Motor neuron (in vitro differentiated cells): ENCODE data around the gene CACNA1E. TPM values are rescaled to one million over a fixed set of nuclear protein-coding genes. Genes with fewer than 3 reads are reported as not detected.
"Not testable (repeated sequence)": the region's sequence is repeated elsewhere in the genome, so short reads cannot be mapped to it uniquely, and the experiment has no call there.

ENCODE experiments used
- ATAC-seq, 8 experiments: fragments of 200-7000 bp; cut with Tn5 transposase; replicated peaks in 6 of 8; 2 replicates each; pipeline ENCODE4 v1.8.0; 2021; ENCODE audit warnings: mild to moderate bottlenecking in 8 of 8, moderate library complexity in 8 of 8
- H3K27ac ChIP-seq, 2 donors: fragments of 250-450 bp; sonication (Bioruptor Pico); 2 replicates each; pipeline ENCODE4 v1.9.0; 2021; ENCODE audit warnings: antibody characterized with exemption in 2 of 2, mild to moderate bottlenecking in 2 of 2, moderate library complexity in 1 of 2
- H3K4me1 ChIP-seq, 2 donors: fragments of 250-450 bp; sonication (Bioruptor Pico); replicated peaks in 1 of 2; 2 replicates each; pipeline ENCODE4 v1.6.1; 2021; ENCODE audit warnings: antibody characterized with exemption in 2 of 2, mild to moderate bottlenecking in 2 of 2, moderate library complexity in 1 of 2
- H3K4me3 ChIP-seq, 5 donors: fragments of 250-450 bp; sonication (Bioruptor Pico); 2 replicates each; pipeline ENCODE4 v1.9.0; 2021; ENCODE audit warnings: antibody characterized with exemption in 5 of 5, mild to moderate bottlenecking in 5 of 5, moderate library complexity in 4 of 5
- WGBS, 10 experiments: fragments of 450-650 bp; shearing (Covaris generic); methylation state at CpG; one replicate each; pipeline ENCODE4 v1.0.0; 2022; 5-methylcytosine and 5-hydroxymethylcytosine counted together
- in situ Hi-C, 9 experiments: fragments of 400-800 bp; cut with MboI; loops; one replicate each; pipeline ENCODE4 v1.15.0; 2021; ENCODE audit warnings: low sequenced_read_pairs in 9 of 9, low pct_unique_long_range_greater_than_20kb in 2 of 9; ENCODE audit not compliant: unreplicated experiment in 9 of 9
- total RNA-seq, 8 experiments: library from RNA; unstranded; fragments of 300-600 nt; gene quantifications; 2 replicates each; pipeline versions ENCODE4 v1.2.3 to v1.2.4, GENCODE V29; 2022

The CACNA1E gene
- total RNA-seq, 8 experiments from 2014 or later = 0.10 to 19.4 (median 6.8) TPM

DNA sequence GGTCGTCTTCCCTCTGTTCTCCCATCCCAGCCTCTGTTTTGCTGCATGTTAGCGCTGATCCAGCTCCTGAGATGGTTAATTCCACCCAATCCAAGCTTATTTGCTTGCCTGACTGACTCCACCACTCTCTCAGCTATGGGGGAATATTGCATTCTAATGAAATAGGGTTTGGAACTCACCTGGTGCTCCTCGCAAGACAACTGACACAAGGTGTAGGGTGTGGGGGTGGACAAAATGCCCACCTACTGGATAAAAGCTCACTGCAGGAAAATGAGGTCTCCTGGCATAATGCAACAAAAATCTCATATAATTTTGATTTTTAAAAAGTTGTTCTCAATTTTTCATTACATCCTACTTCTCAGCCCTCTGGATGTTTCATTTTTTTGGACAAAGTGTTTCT is 319.1 kb downstream of the CACNA1E start:
- WGBS, 10 experiments = 22 to 100% (median 88%) methylated on average over 1 to 3 of the region's 3 CpGs; no CpG with 5 or more reads in 3 of the 10 experiments
- H3K4me3 ChIP-seq = no peak overlapping the region
- in situ Hi-C loops = no loop called here
- no peak overlapping the region for H3K27ac ChIP-seq
- H3K4me1 ChIP-seq = no peaks in the 10 kb centered on the region
- ATAC-seq = no peak

DNA sequence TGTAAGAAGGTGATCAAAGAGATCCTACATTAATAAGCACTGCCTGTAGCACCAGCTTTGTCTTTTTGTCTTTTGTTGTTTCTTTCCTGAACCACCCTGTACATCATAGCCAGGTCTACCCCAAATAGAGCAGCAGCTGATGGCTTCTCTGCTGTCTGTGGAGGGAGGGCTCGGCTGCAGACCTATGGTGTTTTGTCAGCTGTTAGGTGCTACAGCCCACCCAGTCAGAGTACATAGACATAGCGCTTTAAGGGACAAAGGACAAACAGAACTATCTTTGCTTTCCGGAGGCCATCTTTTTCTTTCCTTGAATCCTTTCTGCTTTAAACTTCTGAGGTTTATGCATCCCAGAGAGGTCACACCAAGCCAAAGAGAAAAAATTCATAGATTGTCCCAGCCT is 320.1 kb downstream of the CACNA1E start:
- Histone ChIP-seq H3K4me1 (no peaks in the 10 kb centered on the region), H3K4me3 (no peak overlapping the region), H3K27ac (no peak overlapping the region)
- in situ Hi-C loops = no loop called here
- 33 to 100% (median 74%) methylated on average over 2 to 3 of the region's 3 CpGs; no CpG with 5 or more reads in 2 of the 10 experiments for WGBS, 10 experiments
- ATAC-seq = no peak

DNA sequence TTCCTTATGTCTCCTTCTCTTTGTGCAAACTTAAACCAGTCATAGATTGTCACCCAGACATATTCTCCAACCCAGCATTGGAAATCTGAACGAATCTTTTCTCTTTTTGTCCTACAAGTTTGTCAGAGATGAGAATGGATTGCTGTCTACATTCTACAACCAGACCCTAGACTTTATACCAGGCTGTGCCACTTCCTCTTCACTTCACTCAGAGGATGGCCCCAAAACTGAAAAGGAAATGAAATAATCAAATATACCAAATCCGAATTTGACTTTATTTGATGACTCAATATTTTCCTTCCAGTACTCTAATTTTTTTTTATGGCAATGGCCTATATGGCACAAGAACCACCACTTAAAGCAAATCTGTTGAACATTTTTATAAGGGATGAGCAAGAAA is 321.7 kb downstream of the CACNA1E start:
- in situ Hi-C loops = no loop called here
- no peak overlapping the region for H3K4me3 ChIP-seq
- 0 to 100% (median 60%) methylated on average over 1 to 2 of the region's 2 CpGs for WGBS, 10 experiments
- ATAC-seq = no peak
- H3K4me1 ChIP-seq = no peaks in the 10 kb centered on the region
- no peak overlapping the region for H3K27ac ChIP-seq

DNA sequence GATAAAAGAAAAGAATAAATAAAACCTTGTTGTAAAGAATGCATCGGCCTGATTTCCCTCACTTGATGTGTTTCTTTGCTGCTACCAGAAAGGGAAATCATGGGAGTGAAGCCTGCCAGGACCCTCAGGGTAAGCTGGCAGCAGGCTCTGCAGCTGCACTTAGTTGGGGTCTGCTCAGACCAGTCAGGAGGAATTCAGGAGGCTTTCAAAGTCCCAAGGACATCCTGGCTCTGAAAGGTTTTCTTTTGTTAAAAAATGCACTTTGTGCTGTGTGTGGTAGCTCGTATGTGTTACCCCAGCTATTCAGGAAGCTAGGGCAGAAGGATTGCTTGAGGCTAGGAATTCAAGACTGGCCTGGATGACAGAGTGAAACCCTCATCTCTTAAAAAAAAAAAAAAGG is 323.4 kb downstream of the CACNA1E start:
- WGBS, 10 experiments = 0 to 100% (median 54%) methylated on average over 1 to 2 of the region's 2 CpGs; no CpG with 5 or more reads in 1 of the 10 experiments
- in situ Hi-C loops = no loop called here
- no peak for ATAC-seq
- H3K27ac ChIP-seq = no peak overlapping the region
- H3K4me3 ChIP-seq = no peak overlapping the region
- H3K4me1 ChIP-seq = no peaks in the 10 kb centered on the region

DNA sequence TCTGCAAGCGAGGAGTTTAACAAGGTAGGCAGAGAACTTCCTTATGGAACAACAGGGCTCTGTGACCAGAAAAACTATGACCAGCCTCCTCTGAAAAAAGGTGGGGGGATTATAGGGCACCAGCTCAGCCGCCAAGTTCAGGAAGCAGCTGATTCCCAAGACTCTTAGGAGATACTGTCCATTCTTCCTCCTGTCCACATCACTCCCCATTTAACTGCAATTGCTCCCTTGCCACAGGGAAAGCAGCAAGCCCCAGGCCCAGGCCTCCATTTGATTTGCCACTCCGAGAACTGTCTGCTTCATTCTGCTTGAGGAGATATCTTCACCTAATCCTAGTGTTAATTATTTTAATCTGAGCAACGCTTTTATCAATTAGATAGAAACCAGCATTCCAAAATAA is 323.9 kb downstream of the CACNA1E start:
- in situ Hi-C loops = no loop called here
- Histone ChIP-seq H3K4me1 (no peaks in the 10 kb centered on the region), H3K27ac (no peak overlapping the region), H3K4me3 (no peak overlapping the region)
- 0 to 100% (median 84%) methylated on average over 1 to 4 of the region's 4 CpGs; no CpG with 5 or more reads in 2 of the 10 experiments for WGBS, 10 experiments
- no peak for ATAC-seq

DNA sequence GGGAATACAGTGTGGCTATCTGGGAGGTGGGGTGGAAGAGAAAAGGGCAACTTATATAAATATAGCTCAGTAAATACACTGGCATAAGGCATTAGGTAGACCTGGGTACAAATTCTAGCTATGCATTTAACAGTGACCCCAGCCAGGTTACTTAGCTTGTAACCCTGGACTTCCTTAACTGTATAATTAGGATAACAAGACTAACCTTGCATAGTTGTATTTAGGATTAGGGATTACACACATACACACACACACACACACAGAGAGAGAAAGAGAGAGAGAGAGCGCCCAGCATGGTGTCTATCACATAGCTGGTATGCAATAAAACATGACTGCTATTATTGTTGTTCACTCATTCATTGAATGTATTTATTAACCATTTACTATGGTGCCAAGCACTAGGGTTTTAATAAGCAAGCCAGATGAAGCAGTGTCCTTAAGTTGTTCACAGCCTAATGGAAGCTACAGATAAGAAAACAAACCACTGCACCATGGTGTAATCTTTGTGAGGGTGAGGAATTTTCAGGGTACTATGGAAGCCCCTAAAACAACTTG is 326.8 kb downstream of the CACNA1E start:
- in situ Hi-C loops = no loop called here

DNA sequence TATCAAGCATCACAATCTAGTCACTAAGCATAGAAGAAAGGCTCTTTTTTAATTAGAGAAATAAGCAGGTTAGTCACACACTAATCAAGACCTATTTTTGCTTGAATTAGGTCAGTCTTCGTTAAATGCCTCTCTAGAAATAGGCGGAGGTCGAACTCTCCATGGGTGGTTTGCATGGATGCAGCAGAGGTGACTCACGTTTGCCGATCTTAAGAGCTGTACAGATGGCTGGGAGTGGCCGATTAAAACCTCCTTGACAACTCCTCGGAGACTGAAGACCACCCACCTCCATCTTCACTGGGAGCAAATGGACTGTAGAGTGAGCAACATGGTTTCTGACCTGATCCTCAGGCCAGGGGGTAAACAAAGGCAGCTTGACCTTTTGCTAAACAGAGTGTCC is 328.9 kb downstream of the CACNA1E start:
- H3K4me3 ChIP-seq = no peak overlapping the region
- WGBS, 10 experiments = 0 to 70% (median 43%) methylated on average over 2 to 7 of the region's 7 CpGs; no CpG with 5 or more reads in 2 of the 10 experiments
- peak in 5 of 8 experiments; percentile 29 to 91 (median 80) for ATAC-seq
- in situ Hi-C loops = no loop called here
- no peaks in the 10 kb centered on the region for H3K4me1 ChIP-seq
- H3K27ac ChIP-seq = no peak overlapping the region

More for the DNA sequence above, 326.8 kb downstream of the CACNA1E start:
- Histone ChIP-seq H3K27ac (no peak overlapping the region), H3K4me3 (no peak overlapping the region), H3K4me1 (no peaks in the 10 kb centered on the region)
- ATAC-seq = no peak
- 0 to 86% (median 80%) methylated on average over 1 of the region's 1 CpG; no CpG with 5 or more reads in 6 of the 10 experiments for WGBS, 10 experiments

DNA sequence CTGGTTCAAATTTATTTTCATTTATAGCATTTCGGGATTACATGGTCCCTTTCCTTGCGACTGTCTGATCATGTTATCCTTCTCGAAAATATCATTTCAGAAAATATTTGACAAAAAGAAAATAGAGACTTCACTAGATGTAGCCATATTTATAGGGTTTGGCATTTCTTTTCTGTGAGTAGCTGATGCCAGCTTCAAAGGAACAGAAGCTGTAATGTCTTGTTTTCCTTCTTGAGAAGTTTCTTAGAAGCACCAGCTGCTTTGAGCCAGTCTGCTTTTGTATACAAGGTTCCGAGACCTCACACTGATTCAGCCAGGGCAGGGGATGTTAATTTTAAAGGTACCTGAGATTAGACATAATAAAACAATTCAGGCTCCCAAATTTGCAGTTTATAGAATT is 329.9 kb downstream of the CACNA1E start:
- no peaks in the 10 kb centered on the region for H3K4me1 ChIP-seq
- ATAC-seq = no peak
- H3K4me3 ChIP-seq = no peak overlapping the region
- in situ Hi-C loops = no loop called here
- H3K27ac ChIP-seq = no peak overlapping the region
- WGBS, 10 experiments = 0 to 100% (median 82%) methylated on average over 1 to 4 of the region's 4 CpGs

DNA sequence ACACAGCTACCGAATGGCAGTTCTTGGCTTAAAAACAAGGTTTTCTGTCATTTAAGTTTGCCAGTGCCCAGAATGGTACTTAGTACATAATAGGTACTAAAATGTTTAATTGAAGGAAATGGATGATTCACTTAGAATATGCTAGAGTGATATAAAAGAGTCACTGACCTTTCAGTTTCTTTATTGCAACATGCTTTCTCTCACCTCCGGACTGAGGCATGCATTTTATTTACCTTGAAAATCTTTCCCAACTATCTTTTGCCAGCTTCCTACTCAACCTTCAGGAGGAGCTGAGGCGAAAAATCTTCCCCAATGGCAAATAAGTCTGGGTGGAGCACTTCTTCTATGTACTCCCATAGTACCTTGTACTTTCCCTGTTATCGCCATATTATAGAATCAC is 333.3 kb downstream of the CACNA1E start:
- Histone ChIP-seq H3K27ac (no peak overlapping the region), H3K4me1 (no peaks in the 10 kb centered on the region), H3K4me3 (no peak overlapping the region)
- in situ Hi-C loops = no loop called here
- ATAC-seq = no peak
- 26 to 93% (median 74%) methylated on average over 1 to 4 of the region's 4 CpGs for WGBS, 10 experiments

DNA sequence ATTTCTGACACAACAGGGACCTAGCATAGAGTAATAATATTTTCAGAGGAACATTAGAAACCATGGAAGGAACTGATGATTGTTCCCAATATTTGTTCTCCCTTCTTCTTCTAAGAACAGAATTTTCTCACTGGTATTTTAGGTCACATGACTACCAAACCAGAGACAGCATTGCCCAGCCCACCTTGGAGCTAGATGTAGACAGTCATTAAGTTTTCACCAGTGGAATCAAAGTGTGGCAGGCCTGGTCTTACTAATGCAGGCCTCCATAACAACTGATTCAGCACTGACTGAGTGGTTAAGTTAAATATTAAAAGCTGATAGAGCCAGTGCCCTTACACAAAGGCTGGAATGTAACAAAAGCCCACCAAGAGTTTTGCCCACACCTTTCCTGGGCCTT is 333.8 kb downstream of the CACNA1E start:
- in situ Hi-C loops = no loop called here
- ATAC-seq = no peak
- Histone ChIP-seq H3K4me1 (no peaks in the 10 kb centered on the region), H3K27ac (no peak overlapping the region), H3K4me3 (no peak overlapping the region)

DNA sequence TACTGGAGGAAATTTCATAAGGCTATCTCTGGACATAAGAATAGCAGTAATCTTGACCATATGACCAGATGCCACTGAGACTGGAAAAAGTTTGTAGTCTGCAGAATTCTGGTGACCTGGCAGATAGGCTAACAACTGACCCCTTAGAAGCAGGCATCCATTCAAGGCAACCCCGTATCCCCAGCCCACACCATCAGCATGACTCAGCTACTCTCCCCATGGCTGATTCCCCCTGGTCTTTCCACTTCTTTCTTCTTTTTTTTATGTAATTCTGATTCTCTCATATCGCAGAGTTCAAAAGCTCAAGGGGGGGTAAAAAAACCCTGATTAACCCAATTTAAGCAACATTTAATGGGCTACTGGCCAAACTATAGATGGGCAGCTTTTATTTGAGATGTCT is 335.1 kb downstream of the CACNA1E start:
- Histone ChIP-seq H3K4me1 (no peaks in the 10 kb centered on the region), H3K27ac (no peak overlapping the region), H3K4me3 (no peak overlapping the region)
- ATAC-seq = no peak
- WGBS, 10 experiments = 20 to 82% (median 44%) methylated on average over 1 to 2 of the region's 2 CpGs; no CpG with 5 or more reads in 4 of the 10 experiments
- in situ Hi-C loops = no loop called here

DNA sequence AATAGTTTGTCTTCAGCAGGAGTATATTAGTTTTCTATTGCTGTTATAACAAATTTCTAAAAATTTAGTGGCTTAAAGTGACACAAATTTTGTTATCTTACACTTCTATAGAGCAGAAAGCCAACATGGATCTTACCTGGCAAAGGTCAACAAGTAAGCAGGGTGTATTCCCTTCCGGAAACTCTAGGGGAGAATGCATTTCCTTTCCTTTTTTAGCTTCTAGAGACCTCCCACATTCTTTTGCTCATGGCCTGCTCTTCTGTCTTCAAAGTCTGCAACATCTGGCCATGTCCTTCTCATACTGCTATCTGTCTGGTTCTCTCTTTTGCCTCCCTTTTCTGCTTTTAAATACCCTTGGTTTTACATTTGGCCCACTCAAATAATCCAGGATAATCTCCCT is 335.6 kb downstream of the CACNA1E start:
- WGBS, 10 experiments = 0 to 90% (median 84%) methylated on average over 1 of the region's 1 CpG; no CpG with 5 or more reads in 4 of the 10 experiments
- H3K4me3 ChIP-seq = no peak overlapping the region
- H3K4me1 ChIP-seq = no peaks in the 10 kb centered on the region
- in situ Hi-C loops = no loop called here
- ATAC-seq = no peak
- no peak overlapping the region for H3K27ac ChIP-seq

DNA sequence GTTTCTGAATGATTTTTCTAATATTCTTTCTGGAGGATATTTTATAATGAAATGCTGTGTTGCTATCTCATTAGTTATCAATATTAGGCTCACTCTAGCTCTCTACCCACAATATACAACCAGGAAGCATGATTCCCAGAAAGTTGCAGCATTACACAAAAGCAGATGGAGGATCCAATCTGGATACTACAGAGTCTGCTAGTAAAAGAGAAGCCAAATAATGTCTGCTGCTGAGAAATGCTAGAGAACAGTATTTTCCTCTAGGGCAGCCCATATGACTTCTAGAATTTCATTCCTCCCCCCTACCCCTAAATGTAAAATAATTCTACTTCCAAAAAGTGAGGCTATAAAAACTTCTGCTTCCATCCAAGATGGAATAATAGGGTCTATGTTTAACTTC is 338.4 kb downstream of the CACNA1E start:
- no peaks in the 10 kb centered on the region for H3K4me1 ChIP-seq
- no peak for ATAC-seq

DNA sequence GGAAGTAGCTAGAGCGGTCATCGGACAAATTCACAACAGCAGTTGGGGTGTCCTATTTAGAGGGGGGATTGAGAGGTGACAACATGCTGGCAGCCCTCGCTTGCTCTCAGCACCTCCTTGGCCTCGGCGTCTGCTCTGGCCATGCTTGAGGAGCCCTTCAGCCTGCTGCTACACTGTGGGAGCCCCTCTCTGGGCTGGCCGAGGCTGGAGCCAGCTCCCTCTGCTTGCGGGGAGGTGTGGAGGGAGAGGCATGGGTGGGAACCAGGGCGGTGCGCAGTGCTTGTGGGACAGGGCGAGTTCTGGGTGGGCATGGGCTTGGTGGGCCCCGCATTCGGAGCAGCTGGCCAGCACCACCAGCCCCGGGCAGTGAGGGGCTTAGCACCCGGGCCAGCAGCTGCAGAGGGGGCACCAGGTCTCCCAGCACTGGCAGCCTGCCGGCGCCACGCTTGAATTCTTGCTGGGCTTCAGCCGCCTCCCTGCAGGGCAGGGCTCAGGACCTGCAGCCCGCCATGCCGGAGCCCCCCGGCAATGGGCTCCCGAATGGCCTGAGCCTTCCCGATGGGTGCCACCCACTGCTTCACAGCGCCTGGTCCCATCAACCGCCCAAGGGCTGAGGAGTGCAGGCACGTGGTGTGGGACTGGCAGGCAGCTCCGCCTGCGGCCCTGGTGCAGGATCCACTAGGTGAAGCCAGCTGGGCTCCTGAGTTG is 349.0 kb downstream of the CACNA1E start:
- H3K4me3 ChIP-seq, in situ Hi-C loops, H3K27ac ChIP-seq, H3K4me1 ChIP-seq, ATAC-seq: not testable (repeated sequence)
- 86 to 100% (median 90%) methylated on average over 2 to 12 of the region's 28 CpGs; no CpG with 5 or more reads in 6 of the 10 experiments for WGBS, 10 experiments

More for the DNA sequence above, 338.4 kb downstream of the CACNA1E start:
- Histone ChIP-seq H3K4me3 (no peak overlapping the region), H3K27ac (no peak overlapping the region)
- in situ Hi-C loops = no loop called here
